Bronchial epithelial cell (primary cell): ENCODE results near the gene ARFIP1. TPM values are rescaled to one million over a fixed set of nuclear protein-coding genes. Genes with fewer than 3 reads are reported as not detected.

Experiments used
- DNase-seq: peaks from one replicate; pipeline ENCODE4 v3.0.0-alpha.2; 2010; ENCODE audit warnings: low read depth
- FAIRE-seq: peaks from 2 replicates; lab custom pipeline; 2011; peaks lifted over from hg19 to GRCh38; lab: Jason Lieb, UNC
- H3K27me3 ChIP-seq: 2 replicates; pipeline ENCODE4 v1.5.1; 2011; ENCODE audit warnings: low read length; ENCODE audit not compliant: control insufficient read depth, insufficient read depth
- H3K36me3 ChIP-seq: 2 replicates; pipeline ENCODE4 v1.5.1; 2011; ENCODE audit warnings: low read length; ENCODE audit not compliant: control insufficient read depth, insufficient read depth
- H3K4me3 ChIP-seq: 2 replicates; pipeline ENCODE4 v1.5.1; 2011; ENCODE audit warnings: mild to moderate bottlenecking, low read depth, low read length, control low read depth
- CTCF ChIP-seq: IDR thresholded peaks from 2 replicates; pipeline ENCODE4 v1.5.1; 2011; ENCODE audit warnings: mild to moderate bottlenecking, moderate library complexity, low read length, control low read depth, inconsistent platforms; ENCODE audit not compliant: insufficient read depth, severe bottlenecking
- total RNA-seq: library from RNA; depleted of rRNA; stranded (reverse); fragments of >200 nt; gene quantifications from 2 replicates; pipeline ENCODE4 v1.2.1, GENCODE V29; 2014

Gene ARFIP1
- total RNA-seq, 1 donor from 2014 or later: 35.8 TPM

- Histone ChIP-seq H3K4me3 (no peak overlapping the region), H3K36me3 (no peaks in the 10 kb centered on the region), H3K27me3 (no peaks in the 10 kb centered on the region)
- no peak for FAIRE-seq
- TF ChIP-seq CTCF: no peak
- DNase-seq: no peak
Measured at GRCh38 chr4:152795891-152796290, 16.1 kb downstream of the ARFIP1 start.

GRCh38 chr4:152803541-152803940 is 23.8 kb downstream of the ARFIP1 start:
- no peak overlapping the region for H3K4me3 ChIP-seq
- no peaks in the 10 kb centered on the region for H3K27me3 ChIP-seq
- no peak for DNase-seq
- no peak for FAIRE-seq
- TF ChIP-seq CTCF: no peak
- no peaks in the 10 kb centered on the region for H3K36me3 ChIP-seq

GRCh38 chr4:152805071-152805650 is 25.4 kb downstream of the ARFIP1 start:
- TF ChIP-seq CTCF: no peak
- H3K27me3 ChIP-seq: no peaks in the 10 kb centered on the region
- DNase-seq (no peak), FAIRE-seq (no peak)
- H3K4me3 ChIP-seq: no peak overlapping the region
- no peaks in the 10 kb centered on the region for H3K36me3 ChIP-seq

GRCh38 chr4:152805818-152806217 is 26.1 kb downstream of the ARFIP1 start:
- Histone ChIP-seq H3K4me3 (no peak overlapping the region), H3K27me3 (no peaks in the 10 kb centered on the region), H3K36me3 (no peaks in the 10 kb centered on the region)
- DNase-seq: peak; percentile 15
- TF ChIP-seq CTCF: no peak
- no peak for FAIRE-seq

- FAIRE-seq (no peak), DNase-seq (no peak)
- Histone ChIP-seq H3K4me3 (no peak overlapping the region), H3K27me3 (no peaks in the 10 kb centered on the region), H3K36me3 (no peaks in the 10 kb centered on the region)
- no peak for TF ChIP-seq CTCF
Measured at GRCh38 chr4:152806501-152807125, 26.9 kb downstream of the ARFIP1 start.
